ENCODE data around the gene NDUFB8.

Gene NDUFB8

GRCh38 chr10:100544950-100545349 lies 15.3 kb upstream of the NDUFB8 start:
- no peak for FAIRE-seq
- DNase-seq (ENCODE audit: extremely low spot score, insufficient read length, low read depth) = no peak

- FAIRE-seq (no peak), DNase-seq (ENCODE audit: extremely low spot score, insufficient read length, low read depth) (no peak)
Measured at GRCh38 chr10:100537475-100537874, 7.8 kb upstream of the NDUFB8 start.

- FAIRE-seq = peak; percentile 98
Measured at GRCh38 chr10:100535715-100536353, 6.2 kb upstream of the NDUFB8 start, which contains the start of gene HIF1AN. Gene HIF1AN, plus strand, starts transcription at chr10:100535943. Its CDS starts 16 bp downstream, at chr10:100535959.

GRCh38 chr10:100535338-100535714 lies 5.7 kb upstream of the NDUFB8 start:
- FAIRE-seq (no peak), DNase-seq (ENCODE audit: extremely low spot score, insufficient read length, low read depth) (no peak)

More at GRCh38 chr10:100535715-100536353, 6.2 kb upstream of the NDUFB8 start, which contains the start of gene HIF1AN:
- peak; percentile 94 for DNase-seq (ENCODE audit: extremely low spot score, insufficient read length, low read depth)

- DNase-seq (ENCODE audit: extremely low spot score, insufficient read length, low read depth) (no peak), FAIRE-seq (no peak)
Measured at GRCh38 chr10:100534726-100535125, 5.1 kb upstream of the NDUFB8 start.

GRCh38 chr10:100531761-100532160 lies 2.1 kb upstream of the NDUFB8 start:
- FAIRE-seq (no peak), DNase-seq (ENCODE audit: extremely low spot score, insufficient read length, low read depth) (no peak)

GRCh38 chr10:100528921-100529474 lies 673 bp downstream of the NDUFB8 start:
- DNase-seq (ENCODE audit: extremely low spot score, insufficient read length, low read depth) (no peak), FAIRE-seq (peak; percentile 5)

GRCh38 chr10:100528123-100528886 lies 1.4 kb downstream of the NDUFB8 start:
- DNase-seq (ENCODE audit: extremely low spot score, insufficient read length, low read depth) (no peak), FAIRE-seq (peak; percentile 57)

GRCh38 chr10:100524638-100525037 lies 5.0 kb downstream of the NDUFB8 start:
- FAIRE-seq = no peak
- no peak for DNase-seq (ENCODE audit: extremely low spot score, insufficient read length, low read depth)

- FAIRE-seq (no peak), DNase-seq (ENCODE audit: extremely low spot score, insufficient read length, low read depth) (no peak)
Measured at GRCh38 chr10:100524206-100524605, 5.5 kb downstream of the NDUFB8 start.

- no peak for FAIRE-seq
Measured at GRCh38 chr10:100522945-100523344, 6.7 kb downstream of the NDUFB8 start.

GRCh38 chr10:100522107-100522801 lies 7.4 kb downstream of the NDUFB8 start:
- DNase-seq (ENCODE audit: extremely low spot score, insufficient read length, low read depth) (no peak), FAIRE-seq (no peak)

More at GRCh38 chr10:100522945-100523344, 6.7 kb downstream of the NDUFB8 start:
- DNase-seq (ENCODE audit: extremely low spot score, insufficient read length, low read depth) = no peak

GRCh38 chr10:100520811-100521210 lies 8.9 kb downstream of the NDUFB8 start:
- DNase-seq (ENCODE audit: extremely low spot score, insufficient read length, low read depth) (no peak), FAIRE-seq (no peak)

- no peak for FAIRE-seq
- DNase-seq (ENCODE audit: extremely low spot score, insufficient read length, low read depth) = no peak
Measured at GRCh38 chr10:100519311-100520051, 10.2 kb downstream of the NDUFB8 start, which contains the start of gene SEC31B. Gene SEC31B, minus strand, starts transcription at chr10:100519861. Its CDS starts 2,909 bp downstream, at chr10:100516952.

GRCh38 chr10:100518761-100519241 lies 10.9 kb downstream of the NDUFB8 start:
- DNase-seq (ENCODE audit: extremely low spot score, insufficient read length, low read depth) (no peak), FAIRE-seq (peak; percentile 58)

- no peak for DNase-seq (ENCODE audit: extremely low spot score, insufficient read length, low read depth)
- no peak for FAIRE-seq
Measured at GRCh38 chr10:100516847-100517246, 12.8 kb downstream of the NDUFB8 start.

- no peak for DNase-seq (ENCODE audit: extremely low spot score, insufficient read length, low read depth)
- no peak for FAIRE-seq
Measured at GRCh38 chr10:100515612-100516011, 14.1 kb downstream of the NDUFB8 start.

GRCh38 chr10:100510533-100511308 lies 18.9 kb downstream of the NDUFB8 start:
- DNase-seq (ENCODE audit: extremely low spot score, insufficient read length, low read depth) (no peak), FAIRE-seq (no peak)
